Vagina (tissue), 2 donors: ENCODE results near the gene SLC5A6. TPM values are rescaled to one million over a fixed set of nuclear protein-coding genes. Genes with fewer than 3 reads are reported as not detected.

Experiments used
- DNase-seq, 2 donors: peaks; one replicate each; pipeline ENCODE4 v3.0.0-alpha.2; 2017; ENCODE audit errors: extremely low spot score in 2 of 2
- H3K27ac ChIP-seq: fragments of 200-600 bp; sonication (generic); one replicate; pipeline ENCODE4 v1.5.1; 2019
- H3K27me3 ChIP-seq: fragments of 200-600 bp; sonication (generic); one replicate; pipeline ENCODE4 v1.5.1; 2019
- H3K36me3 ChIP-seq, 2 donors: fragments of 200-600 bp; sonication (generic); one replicate each; pipeline ENCODE4 v1.5.1; 2017 to 2019
- H3K4me1 ChIP-seq: fragments of 200-600 bp; sonication (generic); one replicate; pipeline ENCODE4 v1.5.1; 2019
- H3K4me3 ChIP-seq, 2 donors: fragments of 200-600 bp; sonication (generic); 1 replicate in 1 of 2; 2 replicates in 1 of 2; pipeline ENCODE4 v1.5.1; 2016 to 2019
- H3K9me3 ChIP-seq: fragments of 200-600 bp; sonication (generic); one replicate; pipeline ENCODE4 v1.5.1; 2019
- CTCF ChIP-seq, 3 experiments: fragments of 450-650 bp in 2 of 3; fragments of 200-600 bp in 1 of 3; sonication (generic) in 1 of 3; IDR thresholded peaks; one replicate each; pipeline ENCODE4 v1.5.1; 2017 to 2019; ENCODE audit warnings: antibody characterized with exemption in 3 of 3, mild to moderate bottlenecking in 2 of 3, moderate library complexity in 2 of 3
- POLR2A ChIP-seq, 2 donors: fragments of 450-650 bp; IDR thresholded peaks; one replicate each; pipeline ENCODE4 v1.6.1; 2017; ENCODE audit warnings: antibody characterized with exemption in 2 of 2, mild to moderate bottlenecking in 2 of 2, moderate library complexity in 2 of 2
- POLR2AphosphoS5 ChIP-seq, 2 donors: sonication (generic); formaldehyde crosslinking; IDR thresholded peaks; one replicate each; pipeline ENCODE4 v1.9.0; 2017; ENCODE audit warnings: antibody characterized with exemption in 2 of 2, mild to moderate bottlenecking in 2 of 2, low read depth in 1 of 2; ENCODE audit not compliant: insufficient read depth in 1 of 2
- intact Hi-C: fragments of 100-400 bp; cut with DNase I; formaldehyde crosslinking; loops from one replicate; pipeline ENCODE4 v1.15.1; 2023
- total RNA-seq: library from RNA; depleted of rRNA; stranded (reverse); fragments of >200 nt; gene quantifications from one replicate; pipeline ENCODE4 v1.2.3, GENCODE V29; 2016

Gene SLC5A6
- 37.3 TPM for total RNA-seq

- Histone ChIP-seq H3K27ac (peak within 1 kb of the TSS; percentile 87), H3K36me3 (peaks cover 0 to 16% of the 10 kb centered on the region in 2 donors), H3K4me1 (peaks cover 20% of the 10 kb centered on the region), H3K27me3 (no peaks in the 10 kb centered on the region), H3K4me3 (peak within 1 kb of the TSS; percentile 65 to 79), H3K9me3 (no peaks in the 10 kb centered on the region)
- intact Hi-C loops = no loop called here
- DNase-seq = peak in 1 of 2 donors; percentile 90
- TF ChIP-seq POLR2A (IDR thresholded peaks at IDR 0.05) = peak in 1 of 2 donors; percentile 77
- peak in 1 of 2 donors; percentile 92 for TF ChIP-seq POLR2AphosphoS5 (IDR thresholded peaks at IDR 0.05; ENCODE audit: insufficient read depth in 1 of 2, low read depth in 1 of 2)
- TF ChIP-seq CTCF (IDR thresholded peaks at IDR 0.05) = peak in 1 of 3 experiments; percentile 3
Measured at GRCh38 chr2:27211943-27212625, at the start of gene SLC5A6, which contains the start of gene ATRAID. Gene SLC5A6 (minus strand): TSS chr2:27212268. CDS start chr2:27207650, 4,618 bp downstream. Gene ATRAID (plus strand): TSS chr2:27212041. CDS start chr2:27212369, 328 bp downstream.

- no peak overlapping the region for H3K4me3 ChIP-seq
- TF ChIP-seq POLR2A (IDR thresholded peaks at IDR 0.05) (no peak), POLR2AphosphoS5 (IDR thresholded peaks at IDR 0.05; ENCODE audit: insufficient read depth in 1 of 2, low read depth in 1 of 2) (no peak), CTCF (IDR thresholded peaks at IDR 0.05) (no peak)
- no peaks in the 10 kb centered on the region for H3K9me3 ChIP-seq
- intact Hi-C loops = no loop called here
- H3K27ac ChIP-seq = no peak overlapping the region
- H3K27me3 ChIP-seq = peaks cover 30% of the 10 kb centered on the region
- peaks cover 31% of the 10 kb centered on the region for H3K4me1 ChIP-seq
- H3K36me3 ChIP-seq = no peaks in the 10 kb centered on the region
- DNase-seq = no peak
Measured at GRCh38 chr2:27261241-27261925, 49.3 kb upstream of the SLC5A6 start.

- TF ChIP-seq CTCF (IDR thresholded peaks at IDR 0.05) (no peak), POLR2A (IDR thresholded peaks at IDR 0.05) (no peak), POLR2AphosphoS5 (IDR thresholded peaks at IDR 0.05; ENCODE audit: insufficient read depth in 1 of 2, low read depth in 1 of 2) (no peak)
- H3K27ac ChIP-seq = no peak overlapping the region
- H3K36me3 ChIP-seq = no peaks in the 10 kb centered on the region
- no peaks in the 10 kb centered on the region for H3K9me3 ChIP-seq
- H3K4me3 ChIP-seq = no peak overlapping the region
- peaks cover 9% of the 10 kb centered on the region for H3K4me1 ChIP-seq
- no peak for DNase-seq
- H3K27me3 ChIP-seq = peaks cover 12% of the 10 kb centered on the region
- intact Hi-C loops = no loop called here
Measured at GRCh38 chr2:27258051-27258450, 46.0 kb upstream of the SLC5A6 start.

GRCh38 chr2:27256855-27257454 lies 44.9 kb upstream of the SLC5A6 start:
- intact Hi-C loops = no loop called here

More at GRCh38 chr2:27256855-27257454, 44.9 kb upstream of the SLC5A6 start:
- DNase-seq = no peak
- H3K27ac ChIP-seq = no peak overlapping the region
- TF ChIP-seq POLR2A (IDR thresholded peaks at IDR 0.05) (no peak), CTCF (IDR thresholded peaks at IDR 0.05) (no peak), POLR2AphosphoS5 (IDR thresholded peaks at IDR 0.05; ENCODE audit: insufficient read depth in 1 of 2, low read depth in 1 of 2) (no peak)
- H3K4me3 ChIP-seq = no peak overlapping the region
- H3K27me3 ChIP-seq = peaks cover 6% of the 10 kb centered on the region
- H3K9me3 ChIP-seq = no peaks in the 10 kb centered on the region
- no peaks in the 10 kb centered on the region for H3K36me3 ChIP-seq
- no peaks in the 10 kb centered on the region for H3K4me1 ChIP-seq
